ENCODE results near the gene METRNL. TPM values are rescaled to one million over a fixed set of nuclear protein-coding genes. Genes with fewer than 3 reads are reported as not detected.

Gene METRNL
- total RNA-seq, 2 donors from 2014 or later: 141 to 180 TPM

DNA sequence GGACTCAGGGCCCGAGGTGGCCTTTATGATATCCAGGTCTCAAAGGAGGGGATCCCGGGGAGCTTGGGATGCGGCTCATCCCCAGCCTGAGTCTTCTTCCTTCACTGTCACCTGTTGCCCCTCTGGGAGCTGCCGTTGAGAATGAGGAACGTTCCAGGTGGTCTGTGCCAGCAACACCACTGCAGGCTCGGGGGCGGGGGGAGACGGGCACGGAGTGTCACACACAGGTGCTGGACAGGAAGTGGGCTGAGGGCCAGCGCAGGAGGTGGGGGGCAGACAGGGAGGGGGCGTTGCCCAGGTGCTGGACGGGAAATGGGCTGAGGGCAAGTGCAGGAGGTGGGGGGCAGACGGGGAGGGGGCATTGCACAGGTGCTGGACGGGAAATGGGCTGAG lies 28.2 kb downstream of the METRNL start:
- TF ChIP-seq CTCF (IDR thresholded peaks at IDR 0.05): no peak
- Histone ChIP-seq H3K36me3 (no peaks in the 10 kb centered on the region), H3K4me3 (no peak overlapping the region), H3K27ac (peak overlapping the region; percentile 46 to 86), H3K9me3 (no peaks in the 10 kb centered on the region), H3K27me3 (replicated peaks; ENCODE audit: insufficient read depth) (no peaks in the 10 kb centered on the region), H3K4me1 (ENCODE audit: control insufficient read depth in 1 of 2, low read depth in 2 of 2) (peaks cover 22 to 57% of the 10 kb centered on the region in 2 donors)
- no peak for DNase-seq (ENCODE audit: low spot score)
- ATAC-seq (ENCODE audit: insufficient number of reproducible peaks, low FRiP score, low read depth): no peak

GRCh38 chr17:83108709-83109108 lies 29.3 kb downstream of the METRNL start:
- ATAC-seq (ENCODE audit: insufficient number of reproducible peaks, low FRiP score, low read depth) (no peak), DNase-seq (ENCODE audit: low spot score) (no peak)
- no peak for TF ChIP-seq CTCF (IDR thresholded peaks at IDR 0.05)
- Histone ChIP-seq H3K27me3 (replicated peaks; ENCODE audit: insufficient read depth) (no peaks in the 10 kb centered on the region), H3K4me1 (ENCODE audit: control insufficient read depth in 1 of 2, low read depth in 2 of 2) (peaks cover 22 to 56% of the 10 kb centered on the region in 2 donors), H3K4me3 (no peak overlapping the region), H3K27ac (no peak overlapping the region), H3K36me3 (no peaks in the 10 kb centered on the region), H3K9me3 (no peaks in the 10 kb centered on the region)

GRCh38 chr17:83109386-83109785 lies 30.0 kb downstream of the METRNL start:
- no peak for TF ChIP-seq CTCF (IDR thresholded peaks at IDR 0.05)
- H3K4me3 ChIP-seq: peak overlapping the region; percentile 88
- H3K4me1 ChIP-seq (ENCODE audit: control insufficient read depth in 1 of 2, low read depth in 2 of 2): peaks cover 22 to 51% of the 10 kb centered on the region in 2 donors
- ATAC-seq (ENCODE audit: insufficient number of reproducible peaks, low FRiP score, low read depth): no peak
- no peak for DNase-seq (ENCODE audit: low spot score)
- H3K36me3 ChIP-seq: no peaks in the 10 kb centered on the region
- no peaks in the 10 kb centered on the region for H3K27me3 ChIP-seq (replicated peaks; ENCODE audit: insufficient read depth)
- no peaks in the 10 kb centered on the region for H3K9me3 ChIP-seq
- peak overlapping the region; percentile 89 to 97 for H3K27ac ChIP-seq

GRCh38 chr17:83109793-83110645 lies 30.6 kb downstream of the METRNL start:
- no peaks in the 10 kb centered on the region for H3K9me3 ChIP-seq
- peak overlapping the region; percentile 89 to 97 for H3K27ac ChIP-seq
- peak overlapping the region; percentile 88 for H3K4me3 ChIP-seq
- peak; percentile 71 for ATAC-seq (ENCODE audit: insufficient number of reproducible peaks, low FRiP score, low read depth)
- TF ChIP-seq CTCF (IDR thresholded peaks at IDR 0.05): no peak
- peaks cover 22 to 45% of the 10 kb centered on the region in 2 donors for H3K4me1 ChIP-seq (ENCODE audit: control insufficient read depth in 1 of 2, low read depth in 2 of 2)
- no peaks in the 10 kb centered on the region for H3K27me3 ChIP-seq (replicated peaks; ENCODE audit: insufficient read depth)
- H3K36me3 ChIP-seq: no peaks in the 10 kb centered on the region
- DNase-seq (ENCODE audit: low spot score): peak; percentile 98

DNA sequence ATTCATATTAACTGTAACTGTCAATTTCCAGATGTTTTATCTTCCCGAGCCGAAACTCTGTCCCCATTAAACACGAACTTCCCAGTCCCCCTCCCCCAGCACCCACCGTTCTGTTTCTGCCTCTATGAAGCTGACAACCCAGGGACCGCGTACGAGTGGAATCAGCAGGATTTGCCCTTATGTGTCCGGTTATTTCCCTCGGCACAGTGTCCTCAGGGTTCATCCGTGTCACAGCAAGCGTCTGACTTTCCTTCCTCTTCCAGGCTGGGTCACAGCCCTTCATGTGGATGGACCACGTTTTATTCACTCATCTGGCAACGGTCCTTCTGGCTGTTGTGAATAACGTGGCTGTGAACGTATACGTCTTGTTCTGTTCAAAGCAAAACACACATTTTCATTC lies 31.3 kb downstream of the METRNL start:
- no peak for TF ChIP-seq CTCF (IDR thresholded peaks at IDR 0.05)
- no peaks in the 10 kb centered on the region for H3K27me3 ChIP-seq (replicated peaks; ENCODE audit: insufficient read depth)
- peak overlapping the region; percentile 88 for H3K4me3 ChIP-seq
- peaks cover 15 to 38% of the 10 kb centered on the region in 2 donors for H3K4me1 ChIP-seq (ENCODE audit: control insufficient read depth in 1 of 2, low read depth in 2 of 2)
- ATAC-seq (ENCODE audit: insufficient number of reproducible peaks, low FRiP score, low read depth) (no peak), DNase-seq (ENCODE audit: low spot score) (no peak)
- H3K9me3 ChIP-seq: no peaks in the 10 kb centered on the region
- H3K27ac ChIP-seq: peak overlapping the region; percentile 89 to 97
- no peaks in the 10 kb centered on the region for H3K36me3 ChIP-seq

Measured in thoracic aorta (tissue), 2 donors.